GM12878 (cell line): ENCODE data around the gene SLC39A11.

ENCODE experiments used
- ATF7 ChIP-seq: fragments of 450-650 bp; IDR thresholded peaks from 2 replicates; pipeline ENCODE4 v1.6.1; 2016; ENCODE audit warnings: low read depth, mild to moderate bottlenecking
- BRCA1 ChIP-seq: IDR thresholded peaks from 2 replicates; pipeline ENCODE4 v1.6.1; 2011; ENCODE audit warnings: low read depth, low read length, improper control_type of control experiment
- CEBPB ChIP-seq, 2 experiments: fragments of 150-350 bp in 1 of 2; IDR thresholded peaks; 2 replicates each; pipeline ENCODE4 v1.6.1; 2012 to 2014; ENCODE audit warnings: low read depth in 2 of 2, low read length in 2 of 2, borderline replicate concordance in 1 of 2, inconsistent platforms in 1 of 2
- CTCF ChIP-seq, 3 experiments: IDR thresholded peaks in 2 of 3; conservative IDR thresholded peaks in 1 of 3; 2 replicates each; pipeline ENCODE4 v1.5.1; 2011; ENCODE audit warnings: low read depth in 3 of 3, low read length in 3 of 3, mild to moderate bottlenecking in 3 of 3, control low read depth in 2 of 3, moderate library complexity in 2 of 3, inconsistent platforms in 1 of 3, mixed read lengths in 1 of 3; ENCODE audit not compliant: control insufficient read depth in 2 of 3, insufficient read depth in 1 of 3; ENCODE audit errors: extremely low read depth in 1 of 3
- EZH2 ChIP-seq: IDR thresholded peaks from 2 replicates; pipeline ENCODE4 v1.6.1; 2012; ENCODE audit warnings: low read depth, mild to moderate bottlenecking, control low read depth, inconsistent platforms, low read length, borderline replicate concordance; ENCODE audit not compliant: control insufficient read depth
- GATAD2B ChIP-seq: fragments of 450-650 bp; conservative IDR thresholded peaks from 2 replicates; pipeline ENCODE4 v1.6.1; 2017; ENCODE audit warnings: low read depth, mild to moderate bottlenecking, moderate library complexity
- RAD51 ChIP-seq: fragments of 450-650 bp; IDR thresholded peaks from 2 replicates; pipeline ENCODE4 v1.6.1; 2016; ENCODE audit warnings: moderate library complexity, mild to moderate bottlenecking, inconsistent platforms
- SP1 ChIP-seq: IDR thresholded peaks from one replicate; pipeline ENCODE4 v1.6.1; 2011; ENCODE audit warnings: low read depth, low read length
- TARDBP ChIP-seq: IDR thresholded peaks from 2 replicates; pipeline ENCODE4 v1.6.1; 2016; ENCODE audit warnings: borderline replicate concordance
- USF2 ChIP-seq: IDR thresholded peaks from 2 replicates; pipeline ENCODE4 v1.6.1; 2011; ENCODE audit warnings: low read depth, low read length, improper control_type of control experiment, borderline replicate concordance

- TF ChIP-seq CTCF (IDR thresholded peaks at IDR 0.05 in 2 of 3, conservative IDR thresholded peaks at IDR 0.05 in 1 of 3; ENCODE audit: control insufficient read depth in 2 of 3, extremely low read depth in 1 of 3, insufficient read depth in 1 of 3, low read depth in 3 of 3, low read length in 3 of 3) (no peak), EZH2 (no peak), SP1 (no peak), RAD51 (no peak), USF2 (no peak), GATAD2B (no peak), CEBPB (IDR thresholded peaks at IDR 0.05; ENCODE audit: borderline replicate concordance in 1 of 2, low read depth in 2 of 2, low read length in 2 of 2) (no peak), BRCA1 (no peak), ATF7 (no peak), TARDBP (no peak)
These were observed 318.3 kb downstream of the SLC39A11 start for GRCh38 chr17:72774236-72774635.
